Measurements from ENCODE around the gene TMEM178A. TPM values are rescaled to one million over a fixed set of nuclear protein-coding genes. Genes with fewer than 3 reads are reported as not detected.

The TMEM178A gene
- total RNA-seq, 2 experiments from 2014 or later: 0.25 to 0.38 TPM

DNA sequence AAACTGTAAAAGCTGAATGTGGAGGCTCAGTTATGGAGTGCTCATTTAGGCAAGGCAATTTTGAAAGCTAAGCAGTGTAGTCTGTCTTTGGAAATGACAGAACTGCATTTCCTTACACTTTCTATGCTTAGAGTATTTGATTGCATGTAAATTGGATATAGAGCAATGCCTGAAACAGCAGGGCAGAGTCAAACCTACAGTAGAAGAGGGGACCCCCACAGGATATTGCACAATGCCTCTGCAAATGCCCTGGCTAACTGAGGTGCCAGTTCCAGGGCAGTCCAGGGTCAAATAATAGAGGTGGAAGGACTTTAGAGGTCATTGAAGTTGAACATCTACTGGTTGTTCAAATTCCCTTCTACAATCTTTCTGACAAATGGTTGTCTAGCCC lies 2.2 kb downstream of the TMEM178A start:
- ChIA-PET POLR2A (interaction anchor here (0.5 to 0.6 kb wide), 2 partner anchors 39 to 78 kb away, joined by 3 to 6 read pairs; no protein-coding TSS in a partner anchor), CTCF (ENCODE audit: unreplicated experiment) (no interaction called here)
- Histone ChIP-seq H3K4me3 (ENCODE audit: low read depth, low read length, poor library complexity, severe bottlenecking) (no peak overlapping the region), H3K79me2 (ENCODE audit: insufficient read depth, low read depth, low read length) (no peaks in the 10 kb centered on the region), H3K4me2 (ENCODE audit: low read length) (no peak overlapping the region), H3K27ac (ENCODE audit: low read depth, low read length, poor library complexity, severe bottlenecking) (no peak overlapping the region), H4K20me1 (ENCODE audit: insufficient read depth, low read length) (no peaks in the 10 kb centered on the region), H3K9me2 (ENCODE audit: insufficient read depth, low read length) (no peaks in the 10 kb centered on the region), H2AFZ (ENCODE audit: low read length) (no peak overlapping the region), H3K4me1 (ENCODE audit: insufficient read depth, low read length, poor library complexity, severe bottlenecking) (no peaks in the 10 kb centered on the region), H3K9me3 (ENCODE audit: low read length) (no peaks in the 10 kb centered on the region), H3K36me3 (ENCODE audit: insufficient read depth, low read length) (no peaks in the 10 kb centered on the region)
- TF ChIP-seq EZH2phosphoT487 (IDR thresholded peaks at IDR 0.05; ENCODE audit: borderline replicate concordance, low read depth, low read length): no peak
- TF ChIP-seq, protein P1, sequence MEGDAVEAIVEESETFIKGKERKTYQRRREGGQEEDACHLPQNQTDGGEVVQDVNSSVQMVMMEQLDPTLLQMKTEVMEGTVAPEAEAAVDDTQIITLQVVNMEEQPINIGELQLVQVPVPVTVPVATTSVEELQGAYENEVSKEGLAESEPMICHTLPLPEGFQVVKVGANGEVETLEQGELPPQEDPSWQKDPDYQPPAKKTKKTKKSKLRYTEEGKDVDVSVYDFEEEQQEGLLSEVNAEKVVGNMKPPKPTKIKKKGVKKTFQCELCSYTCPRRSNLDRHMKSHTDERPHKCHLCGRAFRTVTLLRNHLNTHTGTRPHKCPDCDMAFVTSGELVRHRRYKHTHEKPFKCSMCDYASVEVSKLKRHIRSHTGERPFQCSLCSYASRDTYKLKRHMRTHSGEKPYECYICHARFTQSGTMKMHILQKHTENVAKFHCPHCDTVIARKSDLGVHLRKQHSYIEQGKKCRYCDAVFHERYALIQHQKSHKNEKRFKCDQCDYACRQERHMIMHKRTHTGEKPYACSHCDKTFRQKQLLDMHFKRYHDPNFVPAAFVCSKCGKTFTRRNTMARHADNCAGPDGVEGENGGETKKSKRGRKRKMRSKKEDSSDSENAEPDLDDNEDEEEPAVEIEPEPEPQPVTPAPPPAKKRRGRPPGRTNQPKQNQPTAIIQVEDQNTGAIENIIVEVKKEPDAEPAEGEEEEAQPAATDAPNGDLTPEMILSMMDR (conservative IDR thresholded peaks at IDR 0.05; ENCODE audit: low read length): no peak
- no peak for DNase-seq (ENCODE audit: low spot score)
- BruUV-seq (replicated peaks): no TSS peak
- intact Hi-C loops (cut with micrococcal nuclease; ENCODE audit: unreplicated experiment): no loop called here

- Histone ChIP-seq H3K9me2 (ENCODE audit: insufficient read depth, low read length) (no peaks in the 10 kb centered on the region), H3K36me3 (ENCODE audit: insufficient read depth, low read length) (no peaks in the 10 kb centered on the region), H3K4me2 (ENCODE audit: low read length) (no peak overlapping the region), H3K79me2 (ENCODE audit: insufficient read depth, low read depth, low read length) (no peaks in the 10 kb centered on the region), H2AFZ (ENCODE audit: low read length) (no peak overlapping the region), H3K27ac (ENCODE audit: low read depth, low read length, poor library complexity, severe bottlenecking) (no peak overlapping the region), H4K20me1 (ENCODE audit: insufficient read depth, low read length) (no peaks in the 10 kb centered on the region), H3K4me1 (ENCODE audit: insufficient read depth, low read length, poor library complexity, severe bottlenecking) (no peaks in the 10 kb centered on the region), H3K4me3 (ENCODE audit: low read depth, low read length, poor library complexity, severe bottlenecking) (no peak overlapping the region), H3K9me3 (ENCODE audit: low read length) (no peaks in the 10 kb centered on the region)
- CTCF ChIA-PET (ENCODE audit: unreplicated experiment): no interaction called here
- no peak for DNase-seq (ENCODE audit: low spot score)
- intact Hi-C loops (cut with micrococcal nuclease; ENCODE audit: unreplicated experiment): no loop called here
- TF ChIP-seq EZH2phosphoT487 (IDR thresholded peaks at IDR 0.05; ENCODE audit: borderline replicate concordance, low read depth, low read length): no peak
- TF ChIP-seq, protein P1 (conservative IDR thresholded peaks at IDR 0.05; ENCODE audit: low read length): no peak
- BruUV-seq (replicated peaks): no TSS peak
- POLR2A ChIA-PET: interaction anchor here (0.5 kb wide), 1 partner anchor 211 kb away, joined by 3 read pairs; no protein-coding TSS in a partner anchor
These were observed 2.9 kb downstream of the TMEM178A start for GRCh38 chr2:39668576-39669080.

GRCh38 chr2:39671604-39672003 lies 5.9 kb downstream of the TMEM178A start:
- Histone ChIP-seq H3K9me2 (ENCODE audit: insufficient read depth, low read length) (no peaks in the 10 kb centered on the region), H3K4me3 (ENCODE audit: low read depth, low read length, poor library complexity, severe bottlenecking) (no peak overlapping the region), H4K20me1 (ENCODE audit: insufficient read depth, low read length) (no peaks in the 10 kb centered on the region), H3K36me3 (ENCODE audit: insufficient read depth, low read length) (no peaks in the 10 kb centered on the region), H3K27ac (ENCODE audit: low read depth, low read length, poor library complexity, severe bottlenecking) (no peak overlapping the region), H3K9me3 (ENCODE audit: low read length) (no peaks in the 10 kb centered on the region), H3K4me1 (ENCODE audit: insufficient read depth, low read length, poor library complexity, severe bottlenecking) (no peaks in the 10 kb centered on the region), H3K4me2 (ENCODE audit: low read length) (no peak overlapping the region), H3K79me2 (ENCODE audit: insufficient read depth, low read depth, low read length) (no peaks in the 10 kb centered on the region), H2AFZ (ENCODE audit: low read length) (no peak overlapping the region)
- DNase-seq (ENCODE audit: low spot score): no peak
- TF ChIP-seq, protein P1 (conservative IDR thresholded peaks at IDR 0.05; ENCODE audit: low read length): no peak
- TF ChIP-seq EZH2phosphoT487 (IDR thresholded peaks at IDR 0.05; ENCODE audit: borderline replicate concordance, low read depth, low read length): no peak
- intact Hi-C loops (cut with micrococcal nuclease; ENCODE audit: unreplicated experiment): no loop called here
- BruUV-seq (replicated peaks): no TSS peak
- POLR2A ChIA-PET: interaction anchor here (0.7 kb wide), 1 partner anchor 991 kb away, joined by 3 read pairs; no protein-coding TSS in a partner anchor
- CTCF ChIA-PET (ENCODE audit: unreplicated experiment): no interaction called here
